ENCODE results near the gene BSN.

BSN gene

GRCh38 chr3:49553692-49554632, at the start of gene BSN:
Gene BSN (plus strand): TSS chr3:49554477. CDS start chr3:49554603, 126 bp downstream.
- peak; percentile 95 for DNase-seq

- no peak for DNase-seq
Observed at GRCh38 chr3:49506906-49507305, 47.4 kb upstream of the BSN start.

GRCh38 chr3:49509028-49509561, 45.2 kb upstream of the BSN start:
- DNase-seq: no peak

- no peak for DNase-seq
Observed at GRCh38 chr3:49511639-49512038, 42.6 kb upstream of the BSN start.

- no peak for DNase-seq
Observed at GRCh38 chr3:49512781-49513355, 41.4 kb upstream of the BSN start.

GRCh38 chr3:49513494-49514124, 40.7 kb upstream of the BSN start:
- no peak for DNase-seq

- DNase-seq: no peak
Observed at GRCh38 chr3:49518016-49518415, 36.3 kb upstream of the BSN start.

- DNase-seq: no peak
Observed at GRCh38 chr3:49518441-49518840, 35.8 kb upstream of the BSN start.

GRCh38 chr3:49519296-49519695, 35.0 kb upstream of the BSN start:
- no peak for DNase-seq

GRCh38 chr3:49519916-49520385, 34.3 kb upstream of the BSN start:
- DNase-seq: no peak

GRCh38 chr3:49523756-49524747, 30.2 kb upstream of the BSN start:
- DNase-seq: no peak

- no peak for DNase-seq
Observed at GRCh38 chr3:49529567-49529966, 24.7 kb upstream of the BSN start.

- no peak for DNase-seq
Observed at GRCh38 chr3:49530231-49530630, 24.0 kb upstream of the BSN start.

- no peak for DNase-seq
Observed at GRCh38 chr3:49530701-49531100, 23.6 kb upstream of the BSN start.

- DNase-seq: no peak
Observed at GRCh38 chr3:49531218-49531617, 23.1 kb upstream of the BSN start.

GRCh38 chr3:49531715-49532114, 22.6 kb upstream of the BSN start:
- DNase-seq: no peak

- DNase-seq: no peak
Observed at GRCh38 chr3:49533031-49533430, 21.2 kb upstream of the BSN start.

- DNase-seq: no peak
Observed at GRCh38 chr3:49533786-49534519, 20.3 kb upstream of the BSN start.

- no peak for DNase-seq
Observed at GRCh38 chr3:49534581-49535441, 19.5 kb upstream of the BSN start.

Data from right hindlimb (tissue), 1 donor.